ENCODE results near the gene KAZN. TPM values are rescaled to one million over a fixed set of nuclear protein-coding genes. Genes with fewer than 3 reads are reported as not detected.

KAZN gene
- total RNA-seq, 1 experiment from 2014 or later, result 2.4 TPM

DNA sequence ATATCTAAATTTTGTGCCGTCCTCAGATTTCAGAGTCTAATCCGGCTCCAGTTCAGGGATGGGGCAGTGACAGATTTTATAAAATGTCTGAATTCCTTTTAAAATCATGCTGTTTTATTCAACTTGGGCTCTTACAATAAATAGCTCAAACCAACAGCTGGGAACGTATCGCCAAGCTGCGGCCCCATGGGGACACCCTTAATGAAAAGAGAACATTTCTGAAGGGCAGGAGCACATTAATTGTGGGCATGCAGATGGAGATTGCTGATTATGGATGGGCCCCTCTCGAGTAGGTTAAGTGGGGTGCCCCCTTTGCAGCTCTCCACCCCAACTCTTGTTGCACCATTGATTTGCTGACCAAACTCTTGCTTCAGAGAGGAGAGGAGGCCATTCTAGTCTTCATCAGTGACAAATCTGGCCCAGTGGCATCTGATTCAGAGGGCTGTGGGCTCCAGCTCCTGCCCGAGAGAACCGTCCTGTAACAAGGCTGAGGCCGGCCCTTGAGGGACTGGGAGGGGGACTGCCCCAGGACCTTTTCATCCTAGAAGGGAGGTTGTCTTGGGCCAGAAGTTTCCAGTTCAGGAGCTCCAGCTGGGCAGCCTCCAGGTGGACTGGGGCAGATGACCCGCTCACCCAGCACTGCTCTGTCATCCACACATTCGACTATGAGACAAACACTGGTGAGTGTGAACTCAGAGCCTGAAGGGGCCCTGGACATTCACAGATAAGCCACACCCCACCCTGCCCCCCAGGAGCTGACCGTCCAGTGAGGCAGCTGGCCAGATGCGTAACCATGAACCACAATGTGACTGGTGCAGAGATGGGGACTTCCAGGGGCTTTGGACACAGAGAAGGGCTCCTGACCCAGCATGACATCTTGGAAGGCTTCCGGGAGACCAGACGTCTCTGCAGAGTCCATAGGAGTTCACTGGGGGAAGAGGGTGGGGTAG lies 500.0 kb downstream of the KAZN start:
- H3K36me3 Mint-ChIP-seq (ENCODE audit: insufficient read depth, unreplicated experiment), result no peaks in the 10 kb centered on the region
- TF ChIP-seq, protein P1, sequence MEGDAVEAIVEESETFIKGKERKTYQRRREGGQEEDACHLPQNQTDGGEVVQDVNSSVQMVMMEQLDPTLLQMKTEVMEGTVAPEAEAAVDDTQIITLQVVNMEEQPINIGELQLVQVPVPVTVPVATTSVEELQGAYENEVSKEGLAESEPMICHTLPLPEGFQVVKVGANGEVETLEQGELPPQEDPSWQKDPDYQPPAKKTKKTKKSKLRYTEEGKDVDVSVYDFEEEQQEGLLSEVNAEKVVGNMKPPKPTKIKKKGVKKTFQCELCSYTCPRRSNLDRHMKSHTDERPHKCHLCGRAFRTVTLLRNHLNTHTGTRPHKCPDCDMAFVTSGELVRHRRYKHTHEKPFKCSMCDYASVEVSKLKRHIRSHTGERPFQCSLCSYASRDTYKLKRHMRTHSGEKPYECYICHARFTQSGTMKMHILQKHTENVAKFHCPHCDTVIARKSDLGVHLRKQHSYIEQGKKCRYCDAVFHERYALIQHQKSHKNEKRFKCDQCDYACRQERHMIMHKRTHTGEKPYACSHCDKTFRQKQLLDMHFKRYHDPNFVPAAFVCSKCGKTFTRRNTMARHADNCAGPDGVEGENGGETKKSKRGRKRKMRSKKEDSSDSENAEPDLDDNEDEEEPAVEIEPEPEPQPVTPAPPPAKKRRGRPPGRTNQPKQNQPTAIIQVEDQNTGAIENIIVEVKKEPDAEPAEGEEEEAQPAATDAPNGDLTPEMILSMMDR (IDR thresholded peaks at IDR 0.05; ENCODE audit: insufficient read depth in 1 of 2, low read depth in 1 of 2, low read length in 1 of 2, severe bottlenecking in 1 of 2, unreplicated experiment in 1 of 2), result no peak
- no peak overlapping the region for H3K27ac Mint-ChIP-seq (ENCODE audit: unreplicated experiment)
- H3K9me3 ChIP-seq, result no peaks in the 10 kb centered on the region
- 0 out of 2 replicates have a peak, but pooled peaks cover 5% of the 10 kb centered on the region for H3K4me1 ChIP-seq
- no peak overlapping the region for H3K4me3 ChIP-seq (ENCODE audit: low read depth, low read length)
- peaks cover 10% of the 10 kb centered on the region for H3K4me1 Mint-ChIP-seq (ENCODE audit: low read depth, unreplicated experiment)
- no peaks in the 10 kb centered on the region for H3K9me3 Mint-ChIP-seq (ENCODE audit: unreplicated experiment)
- H3K4me3 Mint-ChIP-seq (ENCODE audit: unreplicated experiment), result no peak overlapping the region
- intact Hi-C loops (cut with micrococcal nuclease; ENCODE audit: unreplicated experiment), result no loop called here
- no peaks in the 10 kb centered on the region for H3K36me3 ChIP-seq (ENCODE audit: control insufficient read depth, insufficient read depth, low read length)
- DNase-seq, result no peak
- ChIA-PET CTCF (interaction anchor here (0.5 to 1.2 kb wide), 3 partner anchors 9 to 681 kb away, joined by 3 to 7 read pairs (median 4); no protein-coding TSS in a partner anchor), POLR2A (no interaction called here)
- BruUV-seq (replicated peaks), result no TSS peak
- H3K27me3 Mint-ChIP-seq (ENCODE audit: insufficient read depth, unreplicated experiment), result peaks cover 21% of the 10 kb centered on the region
- no peaks in the 10 kb centered on the region; the same call in none of the 2 replicates for H3K27me3 ChIP-seq (replicated peaks; ENCODE audit: control insufficient read depth, insufficient read depth, low read length)

DNA sequence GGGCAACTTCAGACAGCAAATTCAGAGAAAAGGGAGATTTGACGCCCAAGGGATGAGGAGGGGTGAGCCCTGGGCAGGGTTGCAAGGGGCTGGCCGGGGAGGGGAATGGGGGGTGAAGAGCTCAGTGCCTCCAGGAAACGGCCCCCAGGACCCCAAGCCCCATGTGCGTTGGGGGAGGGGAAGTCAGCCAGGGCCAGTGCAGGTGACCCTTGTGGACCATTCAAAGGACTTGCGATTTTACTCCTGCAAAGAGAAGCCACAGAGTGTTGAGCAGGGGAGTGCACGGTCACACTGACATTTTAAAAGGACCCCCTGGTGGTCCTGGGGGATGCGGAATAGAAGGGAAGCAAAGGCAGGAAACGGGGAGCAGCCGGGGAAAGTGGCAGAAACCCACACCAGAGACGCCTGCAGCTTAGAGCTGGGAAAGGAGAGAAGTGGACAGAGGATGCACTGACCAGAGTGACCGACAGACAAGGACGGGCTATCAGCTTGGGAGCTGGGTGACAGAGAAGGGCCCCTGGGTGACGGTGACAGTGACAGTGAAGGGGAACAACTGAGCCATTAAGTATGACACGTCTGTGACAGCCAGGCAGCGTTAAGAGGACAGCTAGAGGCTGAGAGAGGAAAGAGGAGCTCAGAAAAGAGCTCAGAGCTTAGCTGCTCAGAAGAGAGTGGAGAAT lies 501.1 kb downstream of the KAZN start:
- H3K4me3 ChIP-seq (ENCODE audit: low read depth, low read length), result no peak overlapping the region
- CTCF ChIA-PET, result interaction anchor here (0.5 to 1.0 kb wide), 2 partner anchors 10 to 682 kb away, joined by 3 to 6 read pairs; no protein-coding TSS in a partner anchor
- no peaks in the 10 kb centered on the region for H3K36me3 Mint-ChIP-seq (ENCODE audit: insufficient read depth, unreplicated experiment)

More for the DNA sequence above, 501.1 kb downstream of the KAZN start:
- intact Hi-C loops (cut with micrococcal nuclease; ENCODE audit: unreplicated experiment), result loop anchor here (1.0 to 10.0 kb wide), 4 partner anchors 37 to 1135 kb away; no protein-coding TSS in a partner anchor
- Mint-ChIP-seq H3K4me3 (ENCODE audit: unreplicated experiment) (no peak overlapping the region), H3K27me3 (ENCODE audit: insufficient read depth, unreplicated experiment) (peaks cover 21% of the 10 kb centered on the region), H3K4me1 (ENCODE audit: low read depth, unreplicated experiment) (peaks cover 10% of the 10 kb centered on the region), H3K9me3 (ENCODE audit: unreplicated experiment) (no peaks in the 10 kb centered on the region), H3K27ac (ENCODE audit: unreplicated experiment) (no peak overlapping the region)
- Histone ChIP-seq H3K27me3 (replicated peaks; ENCODE audit: control insufficient read depth, insufficient read depth, low read length) (no peaks in the 10 kb centered on the region; the same call in none of the 2 replicates), H3K36me3 (ENCODE audit: control insufficient read depth, insufficient read depth, low read length) (no peaks in the 10 kb centered on the region), H3K9me3 (no peaks in the 10 kb centered on the region), H3K4me1 (0 out of 2 replicates have a peak, but pooled peaks cover 5% of the 10 kb centered on the region)
- no peak for DNase-seq
- POLR2A ChIA-PET, result no interaction called here
- TF ChIP-seq, protein P1 (IDR thresholded peaks at IDR 0.05; ENCODE audit: insufficient read depth in 1 of 2, low read depth in 1 of 2, low read length in 1 of 2, severe bottlenecking in 1 of 2, unreplicated experiment in 1 of 2), result no peak
- no TSS peak for BruUV-seq (replicated peaks)

Measured in Caco-2 (cell line).